CD4-positive, alpha-beta T cell treated with Interleukin-4 for 4 hours (primary cell): Measurements from ENCODE around the gene AFF3.

Experiments used
- DNase-seq: peaks from one replicate; pipeline ENCODE4 v3.0.0-alpha.2; 2020

The AFF3 gene

DNA sequence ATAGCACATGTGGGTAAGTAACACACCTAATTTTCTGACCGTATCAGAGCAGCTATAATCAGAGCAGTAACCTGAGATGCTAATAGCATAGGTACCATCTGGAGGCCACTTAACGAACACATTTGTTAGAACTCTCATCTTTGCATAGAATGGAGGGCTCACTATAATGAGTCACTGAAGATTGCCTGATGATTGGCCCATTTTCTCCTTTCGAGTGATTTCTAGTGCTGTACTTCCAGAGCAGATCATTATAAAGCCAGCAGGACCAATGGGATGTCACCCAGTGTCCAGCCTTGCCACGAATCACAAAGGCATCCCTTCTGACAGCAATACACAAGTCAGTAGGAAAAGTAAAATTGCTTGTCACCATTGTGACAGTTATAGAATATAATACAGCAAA is 570.9 kb downstream of the AFF3 start:
- DNase-seq = no peak

- DNase-seq = no peak
Measured at GRCh38 chr2:99571021-99571420, 571.4 kb downstream of the AFF3 start.

DNA sequence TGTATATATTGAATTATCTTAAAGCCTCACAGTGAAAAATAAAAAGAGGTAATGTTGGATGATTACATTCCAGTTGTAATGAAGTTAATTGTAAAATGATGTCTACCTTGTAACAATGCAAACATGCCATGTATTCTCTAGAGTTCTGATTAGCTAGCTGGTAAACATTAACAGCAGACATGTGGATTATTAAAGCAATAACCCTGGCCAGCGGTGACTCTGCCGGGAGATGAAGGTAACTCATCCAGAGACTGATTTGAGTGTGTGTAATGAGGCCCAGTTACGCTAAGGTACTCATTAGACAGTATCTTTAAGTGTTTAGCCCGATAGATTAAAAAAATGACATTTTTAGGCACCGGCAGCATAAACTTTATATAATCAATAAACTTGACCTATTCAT is 573.0 kb downstream of the AFF3 start:
- DNase-seq = no peak

- DNase-seq = no peak
Measured at GRCh38 chr2:99565227-99565626, 577.2 kb downstream of the AFF3 start.

DNA sequence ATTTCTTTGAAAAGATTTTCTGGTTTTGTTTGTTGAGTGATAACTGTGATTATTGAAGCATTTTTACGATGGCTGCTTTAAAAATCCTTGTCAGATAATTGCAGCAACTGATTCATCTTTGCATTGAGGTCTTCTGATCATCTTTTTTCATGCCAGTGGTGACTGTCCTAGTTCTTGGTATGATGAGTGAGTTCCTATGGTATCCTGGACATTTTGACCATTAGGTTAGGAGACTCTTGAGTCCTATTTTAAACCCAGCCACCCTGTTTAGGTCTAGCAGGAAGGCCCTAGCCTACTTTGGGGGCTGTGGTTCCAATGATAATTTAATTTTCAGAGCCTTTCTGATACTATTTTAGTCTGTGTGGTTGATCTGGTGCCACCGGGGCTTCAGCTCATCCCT is 579.9 kb downstream of the AFF3 start:
- no peak for DNase-seq

- DNase-seq = no peak
Measured at GRCh38 chr2:99561804-99562203, 580.6 kb downstream of the AFF3 start.

DNA sequence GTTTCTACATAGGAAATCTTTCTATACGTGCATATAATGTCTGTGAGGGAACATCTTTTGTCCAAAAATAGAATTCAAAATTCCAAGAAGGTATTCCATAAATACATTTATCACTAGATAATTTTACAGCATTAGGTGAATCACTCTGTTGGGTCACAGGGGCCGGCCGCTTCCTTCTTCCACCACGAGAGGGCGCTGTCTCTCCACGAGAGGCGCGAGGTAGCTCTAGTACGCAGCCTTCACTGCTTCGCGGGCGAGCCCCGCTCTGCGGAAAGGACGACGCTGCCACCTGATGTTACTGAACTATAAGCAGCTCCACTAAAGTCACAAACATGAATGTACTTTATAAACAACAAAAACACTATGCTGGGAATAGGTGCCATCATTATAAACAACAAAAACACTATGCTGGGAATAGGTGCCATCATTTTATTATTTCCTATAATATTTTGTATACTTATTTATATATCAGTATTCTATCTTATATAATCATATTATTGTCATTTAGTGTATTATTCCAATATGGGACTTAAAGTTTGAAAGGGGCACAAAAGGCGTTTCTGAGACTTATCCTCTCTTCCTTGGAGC is 583.2 kb downstream of the AFF3 start:
- DNase-seq = peak; percentile 77

DNA sequence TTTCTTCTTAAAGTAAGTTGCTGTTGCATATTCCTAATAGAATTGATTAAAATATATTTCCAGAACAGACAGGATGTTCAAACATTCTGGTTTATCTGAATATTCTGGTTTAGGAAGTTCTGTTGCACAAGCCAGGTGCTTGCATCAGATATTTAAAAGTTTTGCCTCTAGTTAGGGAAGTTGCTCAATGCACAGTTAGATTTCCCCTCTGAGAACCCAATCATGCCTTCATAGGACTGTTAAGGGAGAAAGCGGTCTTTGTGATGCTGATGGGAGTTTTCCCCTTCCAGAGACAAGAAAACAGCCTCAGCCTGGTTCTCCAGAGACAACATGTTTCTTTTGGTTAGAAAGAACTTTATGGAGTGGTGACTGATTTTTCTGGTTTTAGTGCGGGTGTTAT is 587.0 kb downstream of the AFF3 start:
- peak; percentile 6 for DNase-seq

DNA sequence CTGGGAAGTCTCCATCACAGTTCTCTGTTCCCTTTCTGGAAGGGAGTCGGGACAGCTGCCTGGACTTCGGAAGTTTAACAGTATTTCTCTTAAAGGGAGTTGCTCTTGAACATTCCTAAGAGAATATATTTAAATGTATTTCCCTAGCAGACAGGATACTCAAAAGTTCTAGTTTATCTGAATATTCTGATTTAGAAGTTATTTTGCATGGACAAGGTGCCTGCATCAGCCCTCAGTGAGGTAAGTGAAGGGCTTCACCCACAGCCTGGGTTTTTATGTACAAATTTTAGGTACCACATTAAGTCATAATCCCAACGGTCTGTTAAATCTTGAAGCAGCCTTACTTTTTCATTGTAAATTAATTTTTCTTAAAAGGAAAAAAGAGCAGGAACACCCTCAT is 587.5 kb downstream of the AFF3 start:
- DNase-seq = no peak

DNA sequence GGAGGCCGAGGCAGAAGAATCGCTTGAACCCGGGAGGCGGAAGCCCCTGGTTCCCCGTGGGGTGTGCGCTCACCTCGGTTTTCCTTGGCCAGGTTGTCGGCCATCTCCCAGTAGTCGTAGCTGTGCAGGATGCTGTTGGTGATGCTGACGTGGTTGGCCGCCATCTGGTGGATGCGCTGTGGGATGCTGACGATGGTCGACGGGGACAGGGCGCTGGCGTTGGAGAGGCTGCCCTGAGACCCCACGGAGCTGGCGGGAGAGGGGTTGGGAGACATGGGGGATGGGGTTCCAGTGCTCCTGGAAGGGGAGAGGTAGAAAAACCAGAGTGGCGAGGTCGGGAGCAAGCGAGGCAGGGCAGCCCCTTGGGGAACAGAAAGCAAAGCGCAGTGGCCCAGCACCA is 588.2 kb downstream of the AFF3 start:
- DNase-seq = no peak

DNA sequence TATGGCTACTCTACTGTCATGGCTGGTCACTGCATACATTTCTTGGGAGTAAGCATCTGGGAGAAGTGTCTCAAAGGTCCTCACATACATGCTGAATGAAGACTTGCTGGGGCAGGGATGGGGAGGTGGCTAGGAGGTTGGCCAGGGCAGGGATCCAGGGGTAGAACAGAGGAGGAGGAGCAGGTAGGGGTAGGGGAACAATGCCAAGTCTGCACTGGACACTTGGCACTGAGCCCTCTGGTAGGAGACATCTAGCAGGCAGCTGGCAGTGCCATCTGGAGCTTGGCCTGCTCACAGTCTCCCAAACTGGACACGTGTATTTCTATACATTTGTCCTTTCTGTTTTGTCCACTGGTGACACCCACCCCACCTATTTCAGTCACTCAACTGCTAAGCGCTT is 589.9 kb downstream of the AFF3 start:
- DNase-seq = no peak

GRCh38 chr2:99550368-99550767 is 592.0 kb downstream of the AFF3 start:
- no peak for DNase-seq

DNA sequence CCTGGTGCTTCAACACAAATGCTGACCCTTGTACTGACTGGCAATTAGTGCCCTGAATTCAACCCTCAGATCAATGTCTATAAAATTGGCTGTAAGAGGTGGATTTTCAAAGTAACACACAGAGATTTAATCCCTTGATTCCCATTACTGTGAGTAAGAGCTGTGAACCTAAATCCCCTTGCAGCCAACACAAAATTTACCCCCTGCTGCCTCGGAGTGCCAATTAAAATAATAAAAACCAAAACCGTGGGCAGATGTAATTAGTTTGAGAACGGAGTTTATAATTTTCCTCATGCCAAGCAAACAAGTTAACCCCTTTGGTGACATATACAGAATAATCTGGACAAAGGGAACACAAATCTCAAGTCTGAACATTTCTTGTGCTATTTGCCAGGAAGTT is 596.8 kb downstream of the AFF3 start:
- no peak for DNase-seq

DNA sequence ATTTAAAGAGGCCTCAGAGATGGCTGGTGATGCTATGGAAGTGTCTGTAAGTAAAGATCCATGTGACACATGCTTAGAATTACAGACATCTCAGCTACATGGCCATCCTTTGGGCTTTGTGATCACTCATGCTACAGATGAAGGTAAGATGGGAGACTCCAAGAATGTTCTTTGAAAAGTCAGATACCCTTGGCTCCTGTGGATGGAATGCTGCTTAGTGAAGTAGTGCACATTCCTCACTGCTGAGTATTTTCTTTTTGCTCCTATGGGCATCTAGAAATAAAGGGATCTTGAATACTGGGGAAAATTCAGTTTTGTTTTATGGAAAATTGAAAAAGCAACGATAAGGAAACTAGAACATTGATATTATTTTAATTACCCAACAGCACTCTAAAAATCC is 597.3 kb downstream of the AFF3 start:
- no peak for DNase-seq

DNA sequence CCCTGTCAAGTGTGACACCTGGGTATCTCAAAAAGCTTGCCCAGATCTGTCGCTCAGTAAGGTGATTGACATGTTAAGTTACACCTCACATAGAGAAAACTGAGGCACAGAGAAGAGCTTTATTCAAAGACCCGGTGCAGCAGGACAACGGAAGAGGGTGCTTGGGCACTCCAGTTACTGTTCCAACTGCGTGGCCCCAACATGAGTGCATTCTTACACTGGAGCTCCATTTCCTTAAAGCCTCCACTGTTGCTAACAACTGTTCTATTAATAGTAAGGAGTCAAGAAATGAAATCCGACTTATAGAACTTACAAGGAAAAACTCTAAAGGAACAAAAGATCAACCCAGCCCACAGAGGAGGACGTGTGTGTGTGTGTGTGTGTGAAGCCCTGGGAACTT is 597.8 kb downstream of the AFF3 start:
- DNase-seq = no peak

DNA sequence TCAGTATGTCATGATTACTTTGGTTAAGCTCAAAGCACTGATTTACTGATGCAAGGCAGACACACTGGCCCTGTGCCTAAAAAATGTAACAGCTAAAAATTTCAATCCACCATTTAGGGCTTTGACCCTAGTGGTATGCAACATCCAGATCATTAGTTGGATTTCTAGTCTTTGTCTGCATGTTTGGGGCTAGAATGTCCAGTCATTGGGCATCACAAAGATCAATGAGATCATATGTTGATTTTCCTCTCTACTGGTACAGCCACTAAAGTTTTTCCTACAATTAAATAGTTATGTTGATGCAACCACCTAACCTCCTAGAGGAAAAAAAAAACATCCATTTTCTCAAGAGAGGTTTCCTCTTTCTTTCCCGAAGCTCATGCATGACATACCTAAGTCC is 599.1 kb downstream of the AFF3 start:
- no peak for DNase-seq

DNA sequence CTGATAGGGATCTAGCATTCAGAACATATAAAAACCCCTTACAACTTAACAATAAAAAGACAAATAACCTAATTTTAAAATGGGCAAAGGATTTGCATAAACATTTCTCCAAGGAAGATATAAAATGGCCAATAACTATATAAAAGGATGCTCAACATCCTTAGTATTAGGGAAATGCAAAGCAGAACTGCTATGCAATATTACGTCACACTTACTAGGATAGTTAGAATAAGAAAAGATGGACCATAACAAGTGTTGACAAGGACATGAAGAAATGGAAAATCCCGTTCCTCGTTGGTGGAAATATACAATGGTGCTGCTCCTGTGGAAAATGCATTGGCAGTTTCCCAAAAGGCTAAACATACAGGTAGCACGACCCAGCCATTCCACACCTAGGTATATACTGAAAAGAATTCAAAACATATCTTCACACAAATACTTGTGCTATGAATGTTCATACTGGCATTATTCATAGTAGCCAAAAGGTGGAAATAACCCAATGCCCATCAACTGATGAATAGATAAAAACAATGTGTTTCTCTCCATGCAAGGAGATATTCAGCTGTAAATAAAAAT is 604.4 kb downstream of the AFF3 start:
- no peak for DNase-seq

DNA sequence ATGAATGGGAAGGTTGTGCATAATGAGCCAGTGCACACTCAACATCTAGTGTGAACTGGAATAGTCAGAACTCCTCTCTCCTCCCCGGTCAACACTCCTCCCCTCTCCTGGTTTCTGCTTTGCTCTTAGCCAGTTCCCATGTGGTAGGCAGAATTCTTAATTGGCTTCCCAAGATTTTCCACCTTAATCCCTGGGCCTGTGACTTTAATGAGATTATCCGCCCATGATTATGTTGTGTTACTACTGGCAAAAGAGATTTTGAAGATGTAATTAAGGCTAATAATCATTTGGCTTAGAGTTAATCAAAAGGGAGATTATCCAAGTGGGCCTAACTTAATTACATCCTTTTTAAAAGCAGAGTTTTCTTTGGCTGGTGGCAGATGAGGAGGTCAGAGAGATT is 618.3 kb downstream of the AFF3 start:
- no peak for DNase-seq

GRCh38 chr2:99522157-99522556 is 620.2 kb downstream of the AFF3 start:
- no peak for DNase-seq

DNA sequence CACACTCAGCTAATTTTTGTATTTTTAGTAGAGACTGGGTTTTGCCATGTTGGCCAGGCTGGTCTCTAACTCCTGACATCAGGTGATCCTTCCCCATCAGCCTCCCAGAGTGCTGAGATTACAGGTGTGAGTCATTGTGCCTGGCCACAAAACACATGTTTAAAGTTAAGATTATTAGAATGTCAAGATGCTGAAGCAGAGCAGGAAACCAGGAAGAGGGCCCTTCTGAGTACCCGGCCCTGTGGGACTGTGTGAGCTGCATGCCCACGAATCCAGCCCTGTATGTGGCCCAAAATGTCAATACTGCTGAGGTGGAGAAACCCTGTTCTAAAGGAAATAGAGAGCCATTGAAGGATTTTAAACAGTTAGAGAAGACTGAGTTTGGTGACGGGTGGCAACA is 621.6 kb downstream of the AFF3 start:
- DNase-seq = no peak

DNA sequence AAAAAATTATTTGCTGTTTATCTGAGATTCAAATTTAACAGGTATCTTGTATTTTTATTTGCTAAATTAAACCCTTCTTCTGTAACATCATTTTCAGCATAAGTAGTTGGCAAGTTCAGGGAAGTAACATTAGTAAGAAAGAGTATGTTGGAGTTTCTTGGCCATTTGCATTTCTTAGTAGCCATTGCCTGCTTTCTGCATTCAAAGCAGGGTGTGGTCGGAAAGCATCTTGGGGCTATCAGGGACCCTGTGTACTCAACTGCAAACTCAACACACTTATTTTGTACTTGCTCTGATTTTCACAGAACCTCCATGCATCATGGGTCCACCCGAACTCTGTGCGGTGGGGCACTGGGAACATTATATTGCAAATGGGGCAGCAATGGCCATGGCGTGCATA is 622.2 kb downstream of the AFF3 start:
- DNase-seq = no peak

GRCh38 chr2:99514357-99514756 is 628.0 kb downstream of the AFF3 start:
- DNase-seq = no peak

DNA sequence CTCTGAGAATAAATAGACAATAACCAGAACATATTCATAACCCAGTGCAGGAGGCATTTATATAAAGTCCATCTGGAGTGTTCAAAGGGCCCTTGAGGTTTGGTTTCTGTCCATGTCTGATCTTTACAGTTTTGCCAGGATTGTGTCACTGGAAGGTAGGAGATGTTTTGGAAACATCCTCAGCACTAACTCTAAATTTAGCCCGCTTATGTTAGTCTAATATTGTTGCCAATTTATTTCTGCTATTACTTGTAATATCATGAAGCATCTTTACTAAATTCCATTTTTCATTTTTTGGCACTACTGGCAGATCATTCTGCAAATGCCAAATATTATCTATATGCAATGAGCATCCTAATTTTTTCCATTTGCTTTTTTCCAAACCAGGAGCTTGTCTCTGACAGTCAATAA is 630.2 kb downstream of the AFF3 start:
- no peak for DNase-seq

DNA sequence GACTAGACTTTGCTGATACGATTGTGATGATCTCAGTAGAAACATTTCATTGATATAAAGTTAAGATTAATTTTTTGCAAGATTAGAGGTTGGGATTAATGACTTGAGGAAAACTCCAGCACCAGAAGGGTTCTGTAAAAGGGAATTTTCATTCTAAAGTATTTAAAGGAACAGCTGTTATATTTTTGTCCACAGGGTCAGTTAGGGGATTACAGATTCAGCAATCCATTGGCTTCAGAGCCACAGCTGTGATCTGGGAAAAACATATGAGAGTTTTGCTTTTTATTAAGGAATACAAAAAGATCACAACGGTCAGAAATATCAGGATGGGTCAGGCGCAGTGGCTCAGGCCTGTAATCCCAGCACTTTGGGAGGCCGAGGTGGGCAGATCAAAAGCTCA is 633.0 kb downstream of the AFF3 start:
- no peak for DNase-seq
